ENCODE results near the gene MUSTN1. TPM values are rescaled to one million over a fixed set of nuclear protein-coding genes. Genes with fewer than 3 reads are reported as not detected.

The MUSTN1 gene
- total and polyA plus RNA-seq, 2 of the 13 experiments (the other 11 are each of a cell fraction or from before 2014, with no cell fraction given): 0.84 to 1.4 TPM

DNA sequence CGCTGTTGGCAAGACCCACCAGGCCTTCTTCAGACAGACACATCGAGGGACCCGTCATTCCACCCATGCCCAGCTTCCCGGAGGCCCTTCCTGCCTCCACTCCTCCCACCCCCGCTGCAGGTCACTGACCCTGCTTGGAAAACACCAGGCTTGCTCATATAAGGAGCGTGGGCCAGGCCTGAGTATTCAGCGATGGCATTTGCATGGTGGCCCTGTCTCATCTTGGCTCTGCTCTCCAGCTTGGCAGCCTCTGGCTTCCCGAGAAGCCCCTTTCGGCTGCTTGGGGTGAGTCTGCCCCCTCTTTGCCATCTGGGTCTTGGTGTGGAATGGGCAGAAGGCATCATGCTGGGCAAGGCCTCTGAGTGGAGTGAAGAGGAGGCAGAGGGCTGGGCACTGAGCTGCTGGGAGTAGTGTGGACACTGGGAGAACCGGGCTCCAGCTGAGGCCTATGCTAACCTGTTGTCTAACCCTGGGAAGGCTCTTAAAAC, 40.2 kb downstream of the MUSTN1 start, which contains the start of gene ITIH3 (continued):
- TF ChIP-seq AKAP8 (CRISPR knock-in tag; IDR thresholded peaks at IDR 0.05): no peak
- TF ChIP-seq ZNF124 (CRISPR knock-in tag; IDR thresholded peaks at IDR 0.05): no peak
- TF ChIP-seq, protein P1, sequence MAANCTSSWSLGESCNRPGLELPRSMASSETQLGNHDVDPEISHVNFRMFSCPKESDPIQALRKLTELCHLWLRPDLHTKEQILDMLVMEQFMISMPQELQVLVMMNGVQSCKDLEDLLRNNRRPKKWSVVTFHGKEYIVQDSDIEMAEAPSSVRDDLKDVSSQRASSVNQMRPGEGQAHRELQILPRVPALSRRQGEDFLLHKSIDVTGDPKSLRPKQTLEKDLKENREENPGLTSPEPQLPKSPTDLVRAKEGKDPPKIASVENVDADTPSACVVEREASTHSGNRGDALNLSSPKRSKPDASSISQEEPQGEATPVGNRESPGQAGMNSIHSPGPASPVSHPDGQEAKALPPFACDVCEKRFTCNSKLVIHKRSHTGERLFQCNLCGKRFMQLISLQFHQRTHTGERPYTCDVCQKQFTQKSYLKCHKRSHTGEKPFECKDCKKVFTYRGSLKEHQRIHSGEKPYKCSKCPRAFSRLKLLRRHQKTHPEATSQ (CRISPR knock-in tag; IDR thresholded peaks at IDR 0.05; ENCODE audit: borderline replicate concordance): no peak
- no peak for TF ChIP-seq MTF2 (CRISPR knock-in tag; IDR thresholded peaks at IDR 0.05; ENCODE audit: borderline replicate concordance)
- TF ChIP-seq CREM (IDR thresholded peaks at IDR 0.05): peak; percentile 53; the same call in 1 of the 2 replicates
- TF ChIP-seq CREM (CRISPR knock-in tag; IDR thresholded peaks at IDR 0.05): no peak
- TF ChIP-seq NFATC3 (CRISPR knock-in tag; IDR thresholded peaks at IDR 0.05): no peak
- peak; percentile 98 for TF ChIP-seq RXRA (CRISPR knock-in tag; IDR thresholded peaks at IDR 0.05)
- no peak for TF ChIP-seq ATM (IDR thresholded peaks at IDR 0.05; ENCODE audit: borderline replicate concordance)
- TF ChIP-seq SAP130 (CRISPR knock-in tag; IDR thresholded peaks at IDR 0.05; ENCODE audit: low read depth): peak; percentile 63
- TF ChIP-seq, protein P2, sequence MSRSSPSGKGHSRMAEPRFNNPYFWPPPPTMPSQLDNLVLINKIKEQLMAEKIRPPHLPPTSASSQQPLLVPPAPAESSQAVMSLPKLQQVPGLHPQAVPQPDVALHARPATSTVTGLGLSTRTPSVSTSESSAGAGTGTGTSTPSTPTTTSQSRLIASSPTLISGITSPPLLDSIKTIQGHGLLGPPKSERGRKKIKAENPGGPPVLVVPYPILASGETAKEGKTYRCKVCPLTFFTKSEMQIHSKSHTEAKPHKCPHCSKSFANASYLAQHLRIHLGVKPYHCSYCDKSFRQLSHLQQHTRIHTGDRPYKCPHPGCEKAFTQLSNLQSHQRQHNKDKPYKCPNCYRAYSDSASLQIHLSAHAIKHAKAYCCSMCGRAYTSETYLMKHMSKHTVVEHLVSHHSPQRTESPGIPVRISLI (CRISPR knock-in tag; IDR thresholded peaks at IDR 0.05; ENCODE audit: borderline replicate concordance): no peak
- TF ChIP-seq, protein P3, sequence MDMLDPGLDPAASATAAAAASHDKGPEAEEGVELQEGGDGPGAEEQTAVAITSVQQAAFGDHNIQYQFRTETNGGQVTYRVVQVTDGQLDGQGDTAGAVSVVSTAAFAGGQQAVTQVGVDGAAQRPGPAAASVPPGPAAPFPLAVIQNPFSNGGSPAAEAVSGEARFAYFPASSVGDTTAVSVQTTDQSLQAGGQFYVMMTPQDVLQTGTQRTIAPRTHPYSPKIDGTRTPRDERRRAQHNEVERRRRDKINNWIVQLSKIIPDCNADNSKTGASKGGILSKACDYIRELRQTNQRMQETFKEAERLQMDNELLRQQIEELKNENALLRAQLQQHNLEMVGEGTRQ (IDR thresholded peaks at IDR 0.05; ENCODE audit: low read depth, low read length): no peak
- TF ChIP-seq, protein P3 (CRISPR knock-in tag; IDR thresholded peaks at IDR 0.05; ENCODE audit: borderline replicate concordance): no peak
- TF ChIP-seq, protein P4, sequence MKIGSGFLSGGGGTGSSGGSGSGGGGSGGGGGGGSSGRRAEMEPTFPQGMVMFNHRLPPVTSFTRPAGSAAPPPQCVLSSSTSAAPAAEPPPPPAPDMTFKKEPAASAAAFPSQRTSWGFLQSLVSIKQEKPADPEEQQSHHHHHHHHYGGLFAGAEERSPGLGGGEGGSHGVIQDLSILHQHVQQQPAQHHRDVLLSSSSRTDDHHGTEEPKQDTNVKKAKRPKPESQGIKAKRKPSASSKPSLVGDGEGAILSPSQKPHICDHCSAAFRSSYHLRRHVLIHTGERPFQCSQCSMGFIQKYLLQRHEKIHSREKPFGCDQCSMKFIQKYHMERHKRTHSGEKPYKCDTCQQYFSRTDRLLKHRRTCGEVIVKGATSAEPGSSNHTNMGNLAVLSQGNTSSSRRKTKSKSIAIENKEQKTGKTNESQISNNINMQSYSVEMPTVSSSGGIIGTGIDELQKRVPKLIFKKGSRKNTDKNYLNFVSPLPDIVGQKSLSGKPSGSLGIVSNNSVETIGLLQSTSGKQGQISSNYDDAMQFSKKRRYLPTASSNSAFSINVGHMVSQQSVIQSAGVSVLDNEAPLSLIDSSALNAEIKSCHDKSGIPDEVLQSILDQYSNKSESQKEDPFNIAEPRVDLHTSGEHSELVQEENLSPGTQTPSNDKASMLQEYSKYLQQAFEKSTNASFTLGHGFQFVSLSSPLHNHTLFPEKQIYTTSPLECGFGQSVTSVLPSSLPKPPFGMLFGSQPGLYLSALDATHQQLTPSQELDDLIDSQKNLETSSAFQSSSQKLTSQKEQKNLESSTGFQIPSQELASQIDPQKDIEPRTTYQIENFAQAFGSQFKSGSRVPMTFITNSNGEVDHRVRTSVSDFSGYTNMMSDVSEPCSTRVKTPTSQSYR (CRISPR knock-in tag; IDR thresholded peaks at IDR 0.05; ENCODE audit: borderline replicate concordance): peak; percentile 74; the same call in 1 of the 2 replicates
- TF ChIP-seq SIX1 (CRISPR knock-in tag; IDR thresholded peaks at IDR 0.05; ENCODE audit: borderline replicate concordance): no peak
- no peak for TF ChIP-seq CENPT (CRISPR knock-in tag; IDR thresholded peaks at IDR 0.05; ENCODE audit: low read depth)
- TF ChIP-seq, protein P5, sequence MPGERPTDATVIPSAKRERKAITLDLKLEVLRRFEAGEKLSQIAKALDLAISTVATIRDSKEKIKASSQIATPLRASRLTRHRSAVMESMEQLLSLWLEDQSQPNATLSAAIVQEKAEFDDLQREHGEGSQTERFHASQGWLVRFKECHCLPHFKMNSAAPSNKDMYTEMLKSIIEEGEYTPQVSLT (CRISPR knock-in tag; IDR thresholded peaks at IDR 0.05; ENCODE audit: borderline replicate concordance, low read depth): no peak
- TF ChIP-seq EHMT2 (IDR thresholded peaks at IDR 0.05; ENCODE audit: borderline replicate concordance, low read depth, low read length): no peak
- TF ChIP-seq ZNF549 (CRISPR knock-in tag; IDR thresholded peaks at IDR 0.05): no peak
- TF ChIP-seq NCOA2 (CRISPR knock-in tag; IDR thresholded peaks at IDR 0.05): peak; percentile 32; the same call in 1 of the 2 replicates
- TF ChIP-seq TCF12 (IDR thresholded peaks at IDR 0.05): no peak
- 0 out of 2 replicates have a peak, but pooled peaks have one; percentile 70 for TF ChIP-seq TCF12 (CRISPR knock-in tag; IDR thresholded peaks at IDR 0.05)
